GM18951 (cell line): Measurements from ENCODE around the gene PDZRN4.

Experiments used
- POLR2A ChIP-seq: IDR thresholded peaks from 4 replicates; pipeline ENCODE4 v1.6.1; 2011; ENCODE audit warnings: mild to moderate bottlenecking; ENCODE audit not compliant: insufficient read length, insufficient read depth; ENCODE audit errors: extremely low read depth
- in situ Hi-C: fragments of 300-500 bp; cut with MboI; formaldehyde crosslinking; loops from one replicate; pipeline ENCODE4 v1.12.0; 2022; ENCODE audit warnings: low sequenced_read_pairs, mixed read lengths, inconsistent platforms; ENCODE audit not compliant: unreplicated experiment

The PDZRN4 gene

GRCh38 chr12:41467591-41468325 lies 279.6 kb downstream of the PDZRN4 start:
- in situ Hi-C loops = no loop called here
- no peak for TF ChIP-seq POLR2A

- TF ChIP-seq POLR2A = no peak
- in situ Hi-C loops = no loop called here
Measured at GRCh38 chr12:41468341-41468740, 280.2 kb downstream of the PDZRN4 start.

GRCh38 chr12:41468756-41469155 lies 280.6 kb downstream of the PDZRN4 start:
- no peak for TF ChIP-seq POLR2A
- in situ Hi-C loops = no loop called here

GRCh38 chr12:41473441-41473840 lies 285.3 kb downstream of the PDZRN4 start:
- no peak for TF ChIP-seq POLR2A
- in situ Hi-C loops = no loop called here

- no peak for TF ChIP-seq POLR2A
- in situ Hi-C loops = no loop called here
Measured at GRCh38 chr12:41474001-41474400, 285.9 kb downstream of the PDZRN4 start.

GRCh38 chr12:41476499-41477439 lies 288.6 kb downstream of the PDZRN4 start:
- no peak for TF ChIP-seq POLR2A

GRCh38 chr12:41479426-41479825 lies 291.3 kb downstream of the PDZRN4 start:
- no peak for TF ChIP-seq POLR2A
- in situ Hi-C loops = no loop called here

More at GRCh38 chr12:41476499-41477439, 288.6 kb downstream of the PDZRN4 start:
- in situ Hi-C loops = no loop called here

- in situ Hi-C loops = no loop called here
- TF ChIP-seq POLR2A = no peak
Measured at GRCh38 chr12:41485203-41485602, 297.1 kb downstream of the PDZRN4 start.

- in situ Hi-C loops = no loop called here
- no peak for TF ChIP-seq POLR2A
Measured at GRCh38 chr12:41486718-41487117, 298.6 kb downstream of the PDZRN4 start.

GRCh38 chr12:41496009-41496408 lies 307.9 kb downstream of the PDZRN4 start:
- TF ChIP-seq POLR2A = no peak
- in situ Hi-C loops = no loop called here

- TF ChIP-seq POLR2A = no peak
- in situ Hi-C loops = no loop called here
Measured at GRCh38 chr12:41497409-41497808, 309.3 kb downstream of the PDZRN4 start.

- no peak for TF ChIP-seq POLR2A
- in situ Hi-C loops = no loop called here
Measured at GRCh38 chr12:41504976-41505375, 316.9 kb downstream of the PDZRN4 start.

GRCh38 chr12:41507286-41507685 lies 319.2 kb downstream of the PDZRN4 start:
- no peak for TF ChIP-seq POLR2A
- in situ Hi-C loops = no loop called here
